Trophoblast cell (in vitro differentiated cells and primary cell): ENCODE data around the gene NR3C1.

ENCODE experiments used
- DNase-seq, 2 donors: peaks; one replicate each; pipeline ENCODE4 v3.0.0-alpha.2; 2016
- H2AFZ ChIP-seq: 2 replicates; pipeline ENCODE4 v1.6.1; 2013; ENCODE audit warnings: low read length, moderate library complexity, mild to moderate bottlenecking; ENCODE audit not compliant: insufficient read depth, poor library complexity
- H2AK5ac ChIP-seq: 2 replicates; pipeline ENCODE4 v1.6.1; 2013; ENCODE audit warnings: mild to moderate bottlenecking, low read length
- H2BK120ac ChIP-seq: 2 replicates; pipeline ENCODE4 v1.6.1; 2013; ENCODE audit warnings: low read length, mild to moderate bottlenecking, moderate library complexity; ENCODE audit not compliant: insufficient read depth, poor library complexity
- H2BK12ac ChIP-seq: 2 replicates; pipeline ENCODE4 v1.6.1; 2013; ENCODE audit warnings: mild to moderate bottlenecking, low read length, moderate library complexity
- H2BK5ac ChIP-seq: 2 replicates; pipeline ENCODE4 v1.6.1; 2013; ENCODE audit warnings: low read length, low read depth, moderate library complexity, mild to moderate bottlenecking; ENCODE audit not compliant: poor library complexity
- H3K14ac ChIP-seq: 2 replicates; pipeline ENCODE4 v1.6.1; 2013; ENCODE audit warnings: mild to moderate bottlenecking, low read length
- H3K18ac ChIP-seq: 2 replicates; pipeline ENCODE4 v1.6.1; 2013; ENCODE audit warnings: mild to moderate bottlenecking, low read length
- H3K23ac ChIP-seq: 2 replicates; pipeline ENCODE4 v1.6.1; 2013; ENCODE audit warnings: low read length
- H3K27ac ChIP-seq: 2 replicates; pipeline ENCODE4 v1.5.1; 2013; ENCODE audit warnings: low read depth, mild to moderate bottlenecking, inconsistent platforms, low read length, moderate library complexity
- H3K27me3 ChIP-seq: 2 replicates; pipeline ENCODE4 v1.6.1; 2013; ENCODE audit warnings: inconsistent platforms, mild to moderate bottlenecking, low read length, moderate library complexity; ENCODE audit not compliant: insufficient read depth
- H3K36me3 ChIP-seq, 2 experiments: 1 replicate in 1 of 2; 2 replicates in 1 of 2; pipeline ENCODE4 v1.6.1; 2013; ENCODE audit warnings: low read length in 2 of 2, mild to moderate bottlenecking in 2 of 2, moderate library complexity in 1 of 2; ENCODE audit not compliant: insufficient read depth in 2 of 2, control insufficient read depth in 1 of 2
- H3K4ac ChIP-seq: 2 replicates; pipeline ENCODE4 v1.6.1; 2013; ENCODE audit warnings: low read depth, mild to moderate bottlenecking, low read length, moderate library complexity
- H3K4me1 ChIP-seq, 2 experiments: 1 replicate in 1 of 2; 2 replicates in 1 of 2; pipeline ENCODE4 v1.6.1; 2013; ENCODE audit warnings: low read length in 2 of 2, mild to moderate bottlenecking in 2 of 2, moderate library complexity in 1 of 2; ENCODE audit not compliant: insufficient read depth in 2 of 2, control insufficient read depth in 1 of 2
- H3K4me2 ChIP-seq: 2 replicates; pipeline ENCODE4 v1.6.1; 2013; ENCODE audit warnings: inconsistent platforms, mild to moderate bottlenecking, low read length, moderate library complexity
- H3K4me3 ChIP-seq: 2 replicates; pipeline ENCODE4 v1.5.1; 2013; ENCODE audit warnings: mild to moderate bottlenecking, low read depth, low read length, inconsistent platforms
- H3K79me1 ChIP-seq: one replicate; pipeline ENCODE4 v1.6.1; 2013; ENCODE audit warnings: low read length
- H3K79me2 ChIP-seq: 2 replicates; pipeline ENCODE4 v1.6.1; 2013; ENCODE audit warnings: low read length, mild to moderate bottlenecking; ENCODE audit not compliant: control insufficient read depth, insufficient read depth, poor library complexity
- H3K9ac ChIP-seq: 2 replicates; pipeline ENCODE4 v1.6.1; 2013; ENCODE audit warnings: mild to moderate bottlenecking, low read length
- H3K9me3 ChIP-seq: 2 replicates; pipeline ENCODE4 v1.6.1; 2013; ENCODE audit warnings: low read depth, mild to moderate bottlenecking, control low read depth, inconsistent platforms, low read length; ENCODE audit not compliant: insufficient read depth
- H4K12ac ChIP-seq: 2 replicates; pipeline ENCODE4 v1.6.1; 2013; ENCODE audit warnings: low read depth, mild to moderate bottlenecking, low read length, moderate library complexity
- H4K8ac ChIP-seq: 2 replicates; pipeline ENCODE4 v1.6.1; 2013; ENCODE audit warnings: low read depth, mild to moderate bottlenecking, low read length, moderate library complexity
- H4K91ac ChIP-seq: one replicate; pipeline ENCODE4 v1.6.1; 2013; ENCODE audit warnings: low read depth, mild to moderate bottlenecking, low read length, moderate library complexity
- WGBS: extraction: QIAGEN DNeasy Blood & Tissue Kit; methylation state at CpG from one replicate; pipeline ENCODE4 v1.1.7; 2013; ENCODE audit warnings: missing lambda C conversion rate; ENCODE audit not compliant: insufficient read length, insufficient coverage; ENCODE audit errors: extremely low coverage; 5-methylcytosine and 5-hydroxymethylcytosine counted together

Gene NR3C1

DNA sequence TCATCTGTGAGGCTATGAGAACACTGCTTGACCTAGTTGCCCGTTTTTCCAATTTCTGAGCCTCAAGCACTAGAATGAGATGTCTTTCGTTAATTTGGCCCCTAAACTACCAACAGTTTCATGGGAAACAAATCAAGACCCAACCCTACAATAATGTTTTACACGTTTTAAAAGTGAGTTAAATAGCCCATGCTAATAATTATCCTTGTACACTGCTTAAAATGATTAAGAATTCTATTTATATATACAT lies 2.3 kb upstream of the NR3C1 start:
- H3K79me1 ChIP-seq = peaks cover 10% of the 10 kb centered on the region
- peak overlapping the region; percentile 95 for H3K4me2 ChIP-seq
- no peak overlapping the region for H2AK5ac ChIP-seq
- H2BK5ac ChIP-seq = no peak overlapping the region
- no peak overlapping the region for H2BK12ac ChIP-seq
- H2BK120ac ChIP-seq = peak overlapping the region; percentile 10
- H3K4ac ChIP-seq = no peak overlapping the region
- H3K27ac ChIP-seq = no peak overlapping the region
- H3K4me1 ChIP-seq = peaks cover 0 to 5% of the 10 kb centered on the region in 2 experiments
- peaks cover 1% of the 10 kb centered on the region for H3K79me2 ChIP-seq
- no peak for DNase-seq
- peak overlapping the region; percentile 72 for H4K8ac ChIP-seq
- H3K18ac ChIP-seq = no peak overlapping the region
- H3K36me3 ChIP-seq = no peaks in the 10 kb centered on the region
- H3K14ac ChIP-seq = no peak overlapping the region
- H2AFZ ChIP-seq = peak overlapping the region; percentile 86
- peak overlapping the region; percentile 63 for H4K12ac ChIP-seq
- H4K91ac ChIP-seq = peak overlapping the region; percentile 58
- WGBS = no CpG with 5 or more reads among the region's 3 CpGs
- H3K4me3 ChIP-seq = peak overlapping the region; percentile 75
- no peak overlapping the region for H3K23ac ChIP-seq
- H3K9ac ChIP-seq = no peak overlapping the region
- no peaks in the 10 kb centered on the region for H3K9me3 ChIP-seq
- H3K27me3 ChIP-seq = peaks cover 18% of the 10 kb centered on the region

GRCh38 chr5:143405063-143405848 lies 1.8 kb upstream of the NR3C1 start:
- no peak overlapping the region for H2BK12ac ChIP-seq
- peak overlapping the region; percentile 70 for H4K12ac ChIP-seq
- H3K36me3 ChIP-seq = no peaks in the 10 kb centered on the region
- whole genome bisulfite sequencing = no CpG with 5 or more reads among the region's 52 CpGs
- DNase-seq = peak; percentile 74 to 81
- no peak overlapping the region for H2AK5ac ChIP-seq
- peak overlapping the region; percentile 75 for H3K4me3 ChIP-seq
- peak overlapping the region; percentile 72 for H4K8ac ChIP-seq
- H3K27me3 ChIP-seq = peaks cover 18% of the 10 kb centered on the region
- peak overlapping the region; percentile 14 for H3K9ac ChIP-seq
- no peaks in the 10 kb centered on the region for H3K9me3 ChIP-seq
- peak overlapping the region; percentile 58 for H4K91ac ChIP-seq
- peaks cover 0 to 5% of the 10 kb centered on the region in 2 experiments for H3K4me1 ChIP-seq
- peak overlapping the region; percentile 44 for H3K18ac ChIP-seq
- H3K4me2 ChIP-seq = peak overlapping the region; percentile 95
- H3K14ac ChIP-seq = peak overlapping the region; percentile 26
- H2BK5ac ChIP-seq = no peak overlapping the region
- H2BK120ac ChIP-seq = peak overlapping the region; percentile 48
- no peak overlapping the region for H3K4ac ChIP-seq
- H3K23ac ChIP-seq = no peak overlapping the region
- H3K79me1 ChIP-seq = peaks cover 10% of the 10 kb centered on the region
- H3K79me2 ChIP-seq = peaks cover 1% of the 10 kb centered on the region
- H3K27ac ChIP-seq = peak overlapping the region; percentile 4
- peak overlapping the region; percentile 86 for H2AFZ ChIP-seq

- peak overlapping the region; percentile 14 for H3K9ac ChIP-seq
- no peak overlapping the region for H2AK5ac ChIP-seq
- H3K18ac ChIP-seq = no peak overlapping the region
- peak overlapping the region; percentile 70 for H4K12ac ChIP-seq
- peaks cover 1% of the 10 kb centered on the region for H3K79me2 ChIP-seq
- H4K91ac ChIP-seq = peak overlapping the region; percentile 52
- no peak overlapping the region for H3K27ac ChIP-seq
- no peaks in the 10 kb centered on the region for H3K9me3 ChIP-seq
- H3K4me3 ChIP-seq = peak overlapping the region; percentile 80
- H3K23ac ChIP-seq = no peak overlapping the region
- no peak overlapping the region for H2BK12ac ChIP-seq
- DNase-seq = peak; percentile 48 to 64
- peak overlapping the region; percentile 26 for H3K14ac ChIP-seq
- H2BK120ac ChIP-seq = peak overlapping the region; percentile 24
- H3K36me3 ChIP-seq = no peaks in the 10 kb centered on the region
- peak overlapping the region; percentile 72 for H4K8ac ChIP-seq
- H3K4me1 ChIP-seq = peaks cover 0 to 5% of the 10 kb centered on the region in 2 experiments
- no CpG with 5 or more reads among the region's 41 CpGs for WGBS
- no peak overlapping the region for H2BK5ac ChIP-seq
- H2AFZ ChIP-seq = peak overlapping the region; percentile 86
- peaks cover 18% of the 10 kb centered on the region for H3K27me3 ChIP-seq
- H3K4me2 ChIP-seq = peak overlapping the region; percentile 95
- no peak overlapping the region for H3K4ac ChIP-seq
- peaks cover 10% of the 10 kb centered on the region for H3K79me1 ChIP-seq
Observed at GRCh38 chr5:143404416-143405062, 1.1 kb upstream of the NR3C1 start.

GRCh38 chr5:143403334-143403592 lies 223 bp downstream of the NR3C1 start:
- peak overlapping the region; percentile 79 for H4K8ac ChIP-seq
- peak overlapping the region; percentile 97 for H3K18ac ChIP-seq
- no peak overlapping the region for H3K23ac ChIP-seq
- H2AK5ac ChIP-seq = no peak overlapping the region
- H3K4me3 ChIP-seq = peak overlapping the region; percentile 80
- peak overlapping the region; percentile 53 for H2BK120ac ChIP-seq
- peak overlapping the region; percentile 56 for H3K14ac ChIP-seq
- H3K9me3 ChIP-seq = no peaks in the 10 kb centered on the region
- H3K36me3 ChIP-seq = no peaks in the 10 kb centered on the region
- H3K79me1 ChIP-seq = peaks cover 10% of the 10 kb centered on the region
- peak overlapping the region; percentile 7 for H2BK5ac ChIP-seq
- H3K4ac ChIP-seq = no peak overlapping the region
- peak overlapping the region; percentile 40 for H4K91ac ChIP-seq
- H3K4me1 ChIP-seq = peaks cover 0 to 5% of the 10 kb centered on the region in 2 experiments
- peak overlapping the region; percentile 85 for H3K4me2 ChIP-seq
- H3K27ac ChIP-seq = no peak overlapping the region
- H4K12ac ChIP-seq = peak overlapping the region; percentile 57
- H2AFZ ChIP-seq = peak overlapping the region; percentile 100
- DNase-seq = peak in 1 of 2 donors; percentile 59
- peaks cover 1% of the 10 kb centered on the region for H3K79me2 ChIP-seq
- peak overlapping the region; percentile 55 for H2BK12ac ChIP-seq
- H3K9ac ChIP-seq = peak overlapping the region; percentile 14
- H3K27me3 ChIP-seq = peaks cover 18% of the 10 kb centered on the region
- no CpG with 5 or more reads among the region's 27 CpGs for WGBS
